GM20431 (cell line): ENCODE measurements around the gene CPEB4.

Source experiments
- in situ Hi-C: fragments of 300-500 bp; cut with MseI, MboI; formaldehyde crosslinking; loops from one replicate; pipeline ENCODE4 v1.15.0; 2020; ENCODE audit warnings: low sequenced_read_pairs; ENCODE audit not compliant: unreplicated experiment

Gene CPEB4

GRCh38 chr5:173887610-173888472 is at the start of gene CPEB4:
CPEB4 (plus strand) TSS chr5:173888349; CDS start chr5:173889734, 1,385 bp downstream.
- in situ Hi-C loops, result no loop called here

- in situ Hi-C loops, result no loop called here
Observed at GRCh38 chr5:173839117-173839713, 48.9 kb upstream of the CPEB4 start.

GRCh38 chr5:173840111-173840983 is 47.8 kb upstream of the CPEB4 start:
- in situ Hi-C loops, result no loop called here

- in situ Hi-C loops, result no loop called here
Observed at GRCh38 chr5:173841710-173842109, 46.4 kb upstream of the CPEB4 start.

GRCh38 chr5:173843794-173844193 is 44.4 kb upstream of the CPEB4 start:
- in situ Hi-C loops, result no loop called here

- in situ Hi-C loops, result no loop called here
Observed at GRCh38 chr5:173845321-173845720, 42.8 kb upstream of the CPEB4 start.

GRCh38 chr5:173846929-173847501 is 41.1 kb upstream of the CPEB4 start:
- in situ Hi-C loops, result no loop called here

- in situ Hi-C loops, result no loop called here
Observed at GRCh38 chr5:173848986-173849596, 39.1 kb upstream of the CPEB4 start.

- in situ Hi-C loops, result no loop called here
Observed at GRCh38 chr5:173849908-173850307, 38.2 kb upstream of the CPEB4 start.

GRCh38 chr5:173850659-173851058 is 37.5 kb upstream of the CPEB4 start:
- in situ Hi-C loops, result no loop called here

- in situ Hi-C loops, result no loop called here
Observed at GRCh38 chr5:173851595-173852243, 36.4 kb upstream of the CPEB4 start.

- in situ Hi-C loops, result no loop called here
Observed at GRCh38 chr5:173852790-173853359, 35.3 kb upstream of the CPEB4 start.

- in situ Hi-C loops, result no loop called here
Observed at GRCh38 chr5:173853370-173854131, 34.6 kb upstream of the CPEB4 start.

- in situ Hi-C loops, result no loop called here
Observed at GRCh38 chr5:173855162-173855994, 32.8 kb upstream of the CPEB4 start.

GRCh38 chr5:173855995-173856656 is 32.0 kb upstream of the CPEB4 start:
- in situ Hi-C loops, result no loop called here

GRCh38 chr5:173857234-173857633 is 30.9 kb upstream of the CPEB4 start:
- in situ Hi-C loops, result no loop called here
